GM18861 (cell line): ENCODE results near the gene NEURL4.
"Not testable (repeated sequence)": the region's sequence is repeated elsewhere in the genome, so short reads cannot be mapped to it uniquely, and the experiment has no call there.

Experiments used
- ATAC-seq: cut with Tn5 transposase; IDR thresholded peaks from one replicate; pipeline ENCODE4 v1.9.1; 2021; ENCODE audit not compliant: unreplicated experiment

NEURL4 gene

DNA sequence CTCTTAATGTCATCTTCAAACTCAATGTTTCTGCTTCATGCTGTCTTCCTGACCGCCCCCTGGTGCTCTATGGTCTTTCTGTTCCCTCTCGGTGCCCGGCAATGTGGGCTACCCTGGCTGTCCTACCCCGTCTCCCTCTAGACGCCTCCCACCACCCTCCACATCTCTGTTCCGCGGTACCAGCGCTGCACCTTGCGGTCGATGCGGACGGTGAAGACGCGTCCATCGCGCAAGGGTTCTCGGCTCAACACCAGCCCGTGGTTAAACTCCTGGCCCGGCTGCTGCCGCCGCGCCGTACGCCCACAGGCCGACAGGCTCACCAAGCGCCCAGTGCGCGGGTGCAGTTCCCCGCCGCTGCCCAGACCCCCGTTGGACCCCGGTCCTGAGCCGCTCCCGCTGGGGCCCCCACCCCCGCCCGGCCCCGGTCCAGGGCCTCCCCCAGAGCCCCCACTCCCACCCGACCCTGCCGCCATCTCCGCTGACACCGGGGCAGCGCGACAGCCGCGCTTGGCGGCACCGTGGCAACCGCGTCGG lies at the start of gene NEURL4:
Gene NEURL4, minus strand, starts transcription at position 496 of the 534 bp plus-strand sequence. Its CDS starts 23 bp downstream, at position 473.
- no peak for ATAC-seq

GRCh38 chr17:7374353-7374752 lies 45.2 kb upstream of the NEURL4 start:
- ATAC-seq: no peak

GRCh38 chr17:7370853-7371252 lies 41.7 kb upstream of the NEURL4 start:
- ATAC-seq: no peak

- ATAC-seq: no peak
These were observed 40.7 kb upstream of the NEURL4 start for GRCh38 chr17:7369825-7370224.

- ATAC-seq: not testable (repeated sequence)
These were observed 39.5 kb upstream of the NEURL4 start for GRCh38 chr17:7368599-7368994.

DNA sequence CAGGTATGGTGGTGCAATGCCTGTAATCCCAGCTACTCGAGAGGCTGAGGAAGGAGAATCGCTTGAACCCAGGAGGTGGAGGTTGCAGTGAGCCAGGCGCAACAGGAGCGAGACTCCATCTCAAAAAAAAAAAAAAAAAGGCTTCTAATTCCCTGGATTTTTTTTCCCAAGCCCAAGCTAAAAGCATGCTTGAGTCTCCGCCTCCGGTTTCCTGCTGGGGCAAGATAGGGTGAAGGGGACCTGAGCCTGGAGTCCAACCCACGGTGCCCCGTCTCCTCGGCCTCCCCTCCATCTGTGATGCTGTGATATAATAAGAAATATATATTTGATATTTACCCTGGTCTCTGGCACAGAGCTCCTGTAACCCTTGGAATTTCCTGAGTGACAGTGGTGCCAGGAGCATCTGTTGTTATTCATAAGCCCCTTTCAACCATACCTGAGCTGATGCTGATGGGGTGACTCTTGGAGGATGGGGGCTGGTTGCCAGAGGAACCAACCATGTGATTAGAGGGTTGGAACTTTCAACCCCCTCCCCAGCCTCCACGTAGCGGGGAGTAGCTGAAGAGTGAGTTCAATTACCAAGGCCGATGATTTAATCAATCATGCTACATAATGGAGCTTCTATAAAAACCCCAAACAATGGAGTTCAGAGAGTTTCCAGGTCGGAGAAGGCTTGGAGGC lies 38.9 kb upstream of the NEURL4 start:
- no peak for ATAC-seq

DNA sequence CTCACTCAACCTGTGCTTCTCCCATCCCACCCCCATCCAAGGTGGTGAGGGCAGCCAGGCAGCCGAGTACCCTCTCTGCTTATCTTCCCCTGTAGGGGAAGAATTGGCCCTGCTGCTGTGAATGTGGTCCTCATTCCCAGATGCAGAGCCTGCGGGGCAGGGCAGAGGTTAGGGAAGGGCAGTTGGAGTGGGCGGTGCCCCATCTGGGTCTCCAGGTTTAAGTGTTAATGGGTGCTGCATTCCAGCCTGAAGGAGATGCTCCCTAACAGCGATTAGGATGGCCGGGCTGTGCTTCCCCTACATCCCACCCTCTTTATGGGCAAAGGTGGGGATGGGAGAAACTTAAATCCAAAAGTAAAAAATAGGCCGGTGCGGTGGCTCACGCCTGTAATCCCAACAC lies 37.9 kb upstream of the NEURL4 start:
- no peak for ATAC-seq

DNA sequence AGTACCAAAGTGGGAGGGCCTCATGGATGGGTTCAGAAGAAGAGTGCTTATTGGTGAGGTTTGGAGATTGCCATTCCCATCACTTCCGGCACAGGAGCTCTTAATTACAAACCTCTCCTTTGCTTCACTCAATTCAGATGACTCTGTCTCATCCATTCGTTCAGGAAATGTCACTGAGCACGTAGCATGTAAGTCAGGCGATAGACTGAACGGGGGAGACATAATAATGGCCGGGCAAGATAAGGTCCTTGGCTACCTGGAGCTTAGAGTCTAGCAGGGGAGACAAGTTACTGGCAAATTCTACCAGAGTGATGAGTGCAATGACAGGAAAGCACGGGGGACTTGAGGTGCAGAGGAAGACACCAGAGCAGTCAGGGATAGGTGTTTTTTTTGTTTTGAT lies 36.8 kb upstream of the NEURL4 start:
- not testable (repeated sequence) for ATAC-seq

DNA sequence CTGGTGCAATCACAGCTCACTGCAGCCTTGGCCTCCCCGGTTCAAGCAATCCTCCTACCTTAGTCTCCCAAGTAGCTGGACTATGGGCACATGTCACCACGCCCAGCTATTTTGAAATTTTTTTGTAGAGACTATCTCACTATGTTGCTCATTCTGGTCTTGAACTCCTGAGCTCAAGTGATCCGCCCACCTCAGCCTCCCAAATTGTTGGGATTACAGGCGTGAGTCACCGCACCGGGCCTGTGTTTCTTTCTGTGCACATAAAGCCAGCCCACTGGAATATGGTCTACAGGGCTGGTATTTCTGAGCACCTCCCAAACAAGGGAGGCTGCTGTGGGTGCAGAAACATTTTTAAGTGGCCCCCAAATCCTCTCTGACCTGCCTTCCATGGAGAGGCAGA lies 34.2 kb upstream of the NEURL4 start:
- ATAC-seq: no peak

DNA sequence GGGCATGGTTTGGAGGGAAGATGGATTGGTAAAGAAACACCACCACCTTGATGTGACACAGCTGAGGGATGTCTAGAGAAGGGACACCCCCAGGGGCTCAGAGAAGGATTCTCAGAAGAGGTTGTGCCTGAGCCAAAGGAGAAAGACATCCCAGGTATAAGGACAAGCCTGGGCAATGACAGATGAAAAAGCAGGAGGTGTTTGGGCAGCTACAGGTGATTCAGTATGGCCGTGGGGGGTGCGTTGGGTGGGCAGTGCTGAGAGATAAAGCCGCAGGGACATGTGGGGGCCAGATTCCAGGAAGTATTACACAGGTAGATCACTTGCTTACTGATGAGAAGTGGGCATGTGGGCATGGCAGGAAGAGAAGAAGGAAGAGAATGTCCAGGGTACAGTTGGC lies 32.8 kb upstream of the NEURL4 start:
- ATAC-seq: no peak

DNA sequence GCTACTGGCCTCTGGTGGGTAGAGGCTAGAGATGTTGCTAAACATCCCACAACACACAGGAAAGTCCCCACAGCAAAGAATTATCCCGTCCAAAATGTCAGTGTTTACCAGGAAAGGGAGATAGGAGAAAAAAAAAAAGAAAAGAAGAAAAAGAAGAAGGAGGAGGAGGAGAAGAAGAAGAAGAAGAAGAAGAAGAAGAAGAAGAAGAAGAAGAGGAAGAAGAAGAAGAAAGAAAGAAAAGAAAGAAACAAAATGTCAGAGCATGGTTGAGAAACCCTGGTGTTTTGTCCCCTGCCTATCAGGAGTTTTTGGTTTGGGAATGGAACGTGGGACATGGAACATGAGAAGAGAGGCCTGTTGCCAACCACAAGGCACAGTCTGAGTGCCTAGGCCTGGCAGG lies 28.2 kb upstream of the NEURL4 start:
- ATAC-seq: no peak

GRCh38 chr17:7356756-7357155 lies 27.6 kb upstream of the NEURL4 start:
- ATAC-seq: no peak

DNA sequence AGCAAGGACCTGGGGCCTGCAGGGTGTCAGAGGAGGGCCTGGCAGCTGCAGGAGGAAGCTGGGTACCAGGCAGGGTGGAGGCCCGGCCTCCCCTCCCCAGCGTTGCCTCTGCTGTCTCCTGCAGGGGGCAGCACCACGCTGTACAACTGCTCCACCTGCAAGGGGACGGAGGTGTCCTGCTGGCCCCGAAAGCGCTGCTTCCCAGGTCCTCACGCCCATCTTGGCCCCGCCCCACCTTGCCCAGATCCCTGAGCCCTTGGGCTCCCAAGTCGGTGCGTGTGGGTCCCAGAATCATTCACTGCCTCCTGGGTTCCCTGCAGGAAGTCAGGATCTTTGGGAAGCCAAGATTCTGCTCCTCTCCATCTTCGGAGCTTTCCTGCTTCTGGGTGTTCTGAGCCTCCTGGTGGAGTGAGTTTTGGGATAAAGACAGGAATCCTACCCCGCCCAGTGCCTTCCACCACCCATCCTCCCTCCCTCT lies 27.0 kb upstream of the NEURL4 start:
- no peak for ATAC-seq

GRCh38 chr17:7355573-7355972 lies 26.4 kb upstream of the NEURL4 start:
- no peak for ATAC-seq

DNA sequence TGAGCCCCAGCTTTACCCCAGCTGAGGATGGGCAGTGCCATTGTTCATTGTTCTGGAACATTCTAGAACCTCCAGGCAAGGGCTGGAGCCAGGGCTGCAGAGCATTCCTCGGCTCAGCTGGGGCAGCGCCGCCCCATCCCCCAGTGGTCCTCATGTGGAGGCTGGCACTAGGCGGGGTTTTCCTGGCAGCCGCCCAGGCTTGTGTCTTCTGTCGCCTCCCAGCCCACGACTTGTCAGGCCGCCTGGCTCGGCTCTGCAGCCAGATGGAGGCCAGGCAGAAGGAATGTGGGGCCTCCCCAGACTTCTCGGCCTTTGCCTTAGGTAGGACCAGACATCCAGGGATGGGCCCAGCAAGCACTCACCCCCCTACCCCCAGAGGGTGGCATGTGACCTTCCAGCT lies 25.9 kb upstream of the NEURL4 start, which contains the start of gene TMEM95:
Gene TMEM95, plus strand, starts transcription at position 104 of the 400 bp plus-strand sequence. Its CDS starts 49 bp downstream, at position 153.
- no peak for ATAC-seq

DNA sequence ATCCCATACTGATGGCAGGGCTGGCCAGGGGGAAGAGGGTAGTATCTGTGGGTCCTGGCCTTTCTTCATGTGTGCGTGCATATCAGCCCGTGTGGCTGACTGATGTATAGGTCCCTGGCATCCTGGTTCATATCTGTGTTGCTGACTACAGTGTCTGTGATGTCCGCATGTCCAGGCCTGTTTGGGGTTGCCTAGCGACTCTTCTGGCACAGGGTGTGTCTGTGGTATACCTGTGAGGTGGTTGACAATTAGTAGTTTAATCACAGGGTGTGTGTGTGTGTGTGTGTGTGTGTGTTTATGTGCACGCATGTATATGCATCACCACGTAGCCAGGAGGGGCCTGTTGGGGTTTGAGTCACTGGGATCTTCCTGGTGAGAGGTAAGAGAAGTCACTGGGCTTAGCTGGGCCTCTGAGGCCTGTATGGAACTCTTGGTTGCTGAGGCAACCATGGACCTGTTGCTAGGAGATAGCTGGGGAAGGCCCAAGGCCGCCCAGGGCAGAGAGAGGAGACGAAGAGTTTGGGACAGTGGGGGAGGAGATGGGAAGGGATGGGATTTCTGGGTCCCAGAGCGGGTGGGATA lies 25.2 kb upstream of the NEURL4 start:
- no peak for ATAC-seq

DNA sequence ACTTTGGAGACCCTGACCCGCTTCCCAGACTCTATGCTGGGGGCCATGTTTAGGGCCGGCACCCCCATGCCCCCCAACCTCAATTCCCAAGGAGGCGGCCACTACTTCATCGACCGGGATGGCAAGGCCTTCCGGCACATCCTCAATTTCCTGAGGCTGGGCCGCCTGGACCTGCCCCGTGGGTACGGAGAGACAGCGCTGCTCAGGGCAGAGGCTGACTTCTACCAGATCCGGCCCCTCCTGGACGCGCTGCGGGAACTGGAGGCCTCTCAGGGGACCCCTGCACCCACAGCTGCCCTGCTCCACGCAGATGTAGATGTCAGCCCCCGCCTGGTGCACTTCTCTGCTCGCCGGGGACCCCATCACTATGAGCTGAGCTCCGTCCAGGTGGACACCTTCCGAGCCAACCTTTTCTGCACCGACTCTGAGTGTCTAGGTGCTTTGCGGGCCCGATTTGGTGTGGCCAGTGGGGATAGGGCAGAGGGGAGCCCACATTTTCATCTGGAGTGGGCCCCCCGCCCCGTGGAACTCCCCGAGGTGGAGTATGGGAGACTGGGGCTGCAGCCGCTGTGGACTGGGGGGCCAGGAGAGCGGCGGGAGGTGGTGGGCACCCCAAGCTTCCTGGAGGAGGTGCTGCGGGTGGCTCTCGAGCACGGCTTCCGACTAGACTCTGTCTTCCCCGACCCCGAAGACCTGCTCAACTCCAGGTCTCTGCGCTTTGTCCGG lies 23.9 kb upstream of the NEURL4 start:
- no peak for ATAC-seq

DNA sequence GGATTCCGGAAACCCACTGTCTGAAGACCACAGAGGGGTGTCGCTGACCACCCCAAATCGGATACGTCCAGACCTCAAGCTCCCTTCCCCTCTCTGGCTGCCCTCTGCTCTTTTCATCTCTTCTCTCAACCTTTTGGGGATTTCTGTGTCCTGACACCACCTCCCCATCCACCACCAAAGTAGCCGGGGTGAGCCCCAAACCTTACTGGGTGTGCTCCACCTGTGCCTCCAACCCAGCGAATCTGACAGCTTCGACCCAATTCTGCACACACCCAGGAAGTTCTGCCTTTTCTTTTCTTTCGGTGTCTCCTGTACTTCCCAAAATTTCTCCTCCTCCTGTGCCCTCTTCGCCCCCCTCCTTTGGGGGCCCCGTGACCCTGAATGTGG lies 23.4 kb upstream of the NEURL4 start:
- no peak for ATAC-seq

GRCh38 chr17:7351665-7352502 lies 22.7 kb upstream of the NEURL4 start, which contains the start of gene KCTD11:
TSS of gene KCTD11 (plus strand) at chr17:7352162.
- ATAC-seq: peak; percentile 58

DNA sequence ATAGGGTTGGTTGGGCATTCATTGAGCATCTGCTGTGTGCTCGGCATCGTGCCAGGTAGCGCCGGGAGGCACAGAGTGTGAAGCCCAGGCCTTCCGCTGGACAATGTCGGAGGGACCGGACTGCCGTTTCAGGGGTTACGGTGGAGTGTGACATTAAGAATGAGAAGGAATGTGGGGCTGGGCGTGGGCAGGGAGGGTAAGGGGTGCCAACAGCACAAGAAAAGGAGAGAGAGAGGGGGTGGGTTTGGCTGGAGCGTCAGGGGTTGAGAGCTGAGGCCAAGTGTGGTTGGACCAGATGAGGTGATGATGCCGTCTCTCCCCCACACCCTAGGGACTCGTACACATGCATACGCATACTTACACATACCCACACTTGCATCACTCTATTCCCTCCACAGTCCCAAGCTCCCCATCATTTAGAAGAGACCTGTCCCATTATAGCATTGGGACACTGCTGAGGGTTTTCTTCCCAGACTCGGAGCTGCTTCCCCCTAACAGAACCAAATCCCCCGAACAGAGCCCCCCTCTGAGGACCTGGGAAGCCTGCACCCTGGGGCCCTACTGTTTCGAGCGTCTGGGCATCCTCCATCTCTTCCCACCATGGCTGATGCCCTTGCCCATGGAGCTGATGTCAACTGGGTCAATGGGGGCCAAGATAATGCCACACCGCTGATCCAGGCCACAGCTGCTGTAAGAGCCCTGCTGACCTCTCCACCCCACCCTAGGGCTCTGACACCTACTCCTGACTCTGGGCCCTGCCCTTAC lies 19.5 kb upstream of the NEURL4 start:
- no peak for ATAC-seq
